ENCODE results near the gene IFI35.

IFI35 gene

DNA sequence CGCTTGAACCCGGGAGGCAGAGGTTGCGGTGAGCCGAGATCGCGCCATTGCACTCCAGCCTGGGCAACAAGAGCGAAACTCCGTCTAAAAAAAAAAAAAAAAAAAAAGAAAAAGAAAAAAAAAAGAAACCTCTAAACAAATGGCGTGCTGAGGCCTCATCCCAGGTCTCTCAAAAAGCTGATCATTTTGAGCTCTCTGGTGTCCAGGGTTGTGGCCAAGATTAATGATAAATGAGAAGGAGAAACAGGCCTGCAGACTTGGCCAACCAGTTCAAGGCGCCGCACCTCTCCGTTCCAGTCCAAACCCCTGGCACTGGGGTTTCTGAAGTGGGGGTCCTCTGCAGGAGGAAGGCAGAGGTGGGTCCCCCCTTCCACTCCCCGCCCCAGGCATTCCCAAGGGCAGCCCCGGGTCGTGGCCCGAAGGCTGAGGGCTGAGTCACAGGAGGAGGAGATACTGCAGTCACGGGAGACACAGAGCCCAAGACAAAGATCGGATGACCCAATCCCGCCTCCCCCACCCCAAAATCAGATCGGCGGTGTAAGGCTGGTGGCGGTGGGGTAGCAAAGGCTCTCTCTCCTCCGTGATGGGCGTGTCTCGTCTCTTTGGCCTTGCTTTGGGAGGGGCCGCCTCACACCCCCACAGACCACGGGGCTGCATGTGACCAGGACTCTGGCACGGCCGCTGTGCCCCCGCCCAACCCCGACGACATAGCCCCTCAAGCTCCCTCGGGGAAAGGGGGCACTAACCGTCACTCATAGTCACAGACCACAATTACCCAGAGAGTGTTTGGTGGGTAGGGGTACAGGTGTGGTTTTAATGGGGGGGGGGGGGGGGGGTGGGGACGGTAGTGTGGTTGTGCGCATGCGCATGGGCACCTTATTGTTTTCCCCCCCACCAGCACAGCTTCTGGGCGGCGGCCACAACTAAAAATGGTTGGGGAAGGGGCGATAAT is 14.5 kb downstream of the IFI35 start:
- TF ChIP-seq, protein P1, sequence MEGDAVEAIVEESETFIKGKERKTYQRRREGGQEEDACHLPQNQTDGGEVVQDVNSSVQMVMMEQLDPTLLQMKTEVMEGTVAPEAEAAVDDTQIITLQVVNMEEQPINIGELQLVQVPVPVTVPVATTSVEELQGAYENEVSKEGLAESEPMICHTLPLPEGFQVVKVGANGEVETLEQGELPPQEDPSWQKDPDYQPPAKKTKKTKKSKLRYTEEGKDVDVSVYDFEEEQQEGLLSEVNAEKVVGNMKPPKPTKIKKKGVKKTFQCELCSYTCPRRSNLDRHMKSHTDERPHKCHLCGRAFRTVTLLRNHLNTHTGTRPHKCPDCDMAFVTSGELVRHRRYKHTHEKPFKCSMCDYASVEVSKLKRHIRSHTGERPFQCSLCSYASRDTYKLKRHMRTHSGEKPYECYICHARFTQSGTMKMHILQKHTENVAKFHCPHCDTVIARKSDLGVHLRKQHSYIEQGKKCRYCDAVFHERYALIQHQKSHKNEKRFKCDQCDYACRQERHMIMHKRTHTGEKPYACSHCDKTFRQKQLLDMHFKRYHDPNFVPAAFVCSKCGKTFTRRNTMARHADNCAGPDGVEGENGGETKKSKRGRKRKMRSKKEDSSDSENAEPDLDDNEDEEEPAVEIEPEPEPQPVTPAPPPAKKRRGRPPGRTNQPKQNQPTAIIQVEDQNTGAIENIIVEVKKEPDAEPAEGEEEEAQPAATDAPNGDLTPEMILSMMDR (IDR thresholded peaks at IDR 0.05; ENCODE audit: low read depth, low read length), result no peak
- peak overlapping the region; percentile 97 for H3K4me3 ChIP-seq (ENCODE audit: low read depth, low read length)

DNA sequence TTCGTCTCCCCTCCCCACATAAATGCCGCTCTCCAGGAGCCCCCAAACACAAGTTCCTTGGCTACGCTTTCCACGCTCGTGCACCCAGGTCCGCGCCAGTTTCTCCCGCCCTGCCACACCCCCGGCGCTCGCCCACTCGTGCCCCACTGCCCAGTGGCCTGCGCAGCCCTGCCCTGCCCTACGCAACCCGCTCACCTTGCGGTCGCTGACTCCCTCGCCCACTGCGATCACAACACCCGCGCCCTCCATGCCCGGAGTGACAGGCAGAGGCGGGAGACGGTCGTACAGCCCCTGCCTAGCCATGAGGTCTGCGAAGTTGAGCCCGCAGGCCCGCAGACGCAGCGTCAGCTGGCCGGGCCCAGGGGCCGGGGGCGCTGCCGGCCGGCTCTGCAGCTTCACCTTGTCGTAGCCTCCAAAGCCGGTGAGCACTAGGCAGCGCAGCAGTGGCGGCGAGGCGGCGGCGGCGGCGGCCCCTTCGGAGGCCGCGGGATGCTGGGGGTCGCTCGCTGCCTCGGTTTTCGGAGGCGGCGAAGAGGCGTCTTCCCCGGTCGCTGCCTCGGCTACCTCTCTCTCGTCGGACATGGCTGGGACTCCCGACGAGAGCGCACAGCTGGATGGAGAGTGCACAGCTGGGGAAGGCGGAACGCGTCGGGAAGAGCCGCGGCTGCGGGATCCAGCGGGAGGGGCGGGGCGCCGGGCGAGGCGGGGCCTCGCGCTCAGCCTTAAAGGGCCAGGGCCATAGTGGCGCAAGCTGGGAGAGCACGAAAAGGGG is 15.3 kb downstream of the IFI35 start, which contains the start of gene VAT1:
VAT1 (minus strand) TSS at position 645 of the 772 bp plus-strand sequence; CDS start at position 582, 63 bp downstream.
- peak within 1 kb of the TSS; percentile 97 for H3K4me3 ChIP-seq (ENCODE audit: low read depth, low read length)
- TF ChIP-seq, protein P1 (IDR thresholded peaks at IDR 0.05; ENCODE audit: low read depth, low read length), result no peak

DNA sequence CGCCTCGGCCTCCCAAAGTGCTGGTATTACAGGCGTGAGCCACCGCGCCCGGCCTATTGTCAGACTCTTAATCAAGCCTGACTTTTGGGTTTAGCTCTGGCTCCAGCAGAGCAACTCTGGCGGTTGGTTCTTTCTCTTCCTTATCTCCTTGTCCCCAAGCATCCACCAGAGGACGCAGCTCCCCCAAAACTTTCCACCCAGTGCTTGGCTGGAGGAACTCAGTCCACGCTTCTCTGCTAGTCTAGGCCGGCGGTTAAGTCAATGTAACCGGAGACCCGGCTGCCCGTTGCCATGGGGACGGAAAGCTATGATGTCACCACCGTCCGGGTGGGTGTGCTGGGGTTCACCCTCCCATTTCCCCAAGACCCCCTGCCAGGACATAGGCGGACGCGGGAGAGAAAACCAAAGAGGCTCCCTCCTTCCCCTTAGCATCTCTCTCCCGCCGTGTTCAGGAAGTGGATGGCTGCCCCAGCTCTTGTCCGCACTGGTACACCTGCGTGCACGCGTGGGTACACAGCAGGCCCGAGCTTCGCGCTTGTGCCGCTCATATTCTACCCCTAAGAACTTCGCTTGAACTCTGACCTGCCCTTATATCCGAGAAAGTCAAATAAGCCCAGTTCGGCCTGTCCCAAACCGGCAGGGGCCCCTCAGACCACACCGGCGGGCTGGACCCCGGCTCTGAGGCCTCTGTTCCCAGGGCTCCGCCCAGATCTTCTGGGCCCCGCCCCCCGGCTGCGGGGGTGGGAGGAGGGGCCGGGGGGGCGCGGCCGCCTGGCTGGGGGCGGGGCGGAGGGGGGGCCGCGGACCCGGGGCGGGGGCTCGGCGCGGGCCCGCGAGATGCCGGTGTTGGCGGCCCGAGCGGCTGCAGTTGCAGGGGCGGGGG is 18.1 kb downstream of the IFI35 start, which contains the start of gene RND2:
RND2 (plus strand) TSS at position 825 of the 883 bp plus-strand sequence. CDS start 117 bp downstream, outside the sequence.
- H3K4me3 ChIP-seq (ENCODE audit: low read depth, low read length), result peak within 1 kb of the TSS; percentile 64
- TF ChIP-seq, protein P1 (IDR thresholded peaks at IDR 0.05; ENCODE audit: low read depth, low read length), result peak; percentile 92

DNA sequence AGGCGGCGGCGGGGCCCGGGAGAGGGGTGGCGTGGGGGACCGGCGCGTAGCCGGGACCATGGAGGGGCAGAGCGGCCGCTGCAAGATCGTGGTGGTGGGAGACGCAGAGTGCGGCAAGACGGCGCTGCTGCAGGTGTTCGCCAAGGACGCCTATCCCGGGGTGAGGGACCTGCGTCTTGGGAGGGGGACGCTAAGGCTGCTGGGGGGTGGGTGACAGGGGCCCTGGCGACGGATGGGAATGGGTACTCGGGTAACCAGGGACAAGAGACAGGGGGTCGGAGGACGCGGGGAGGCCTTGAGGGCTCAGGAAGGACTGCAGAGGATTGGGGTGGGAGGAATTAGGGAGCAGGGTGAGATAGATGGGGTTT is 18.7 kb downstream of the IFI35 start:
- TF ChIP-seq, protein P1 (IDR thresholded peaks at IDR 0.05; ENCODE audit: low read depth, low read length), result no peak
- H3K4me3 ChIP-seq (ENCODE audit: low read depth, low read length), result peak overlapping the region; percentile 39

DNA sequence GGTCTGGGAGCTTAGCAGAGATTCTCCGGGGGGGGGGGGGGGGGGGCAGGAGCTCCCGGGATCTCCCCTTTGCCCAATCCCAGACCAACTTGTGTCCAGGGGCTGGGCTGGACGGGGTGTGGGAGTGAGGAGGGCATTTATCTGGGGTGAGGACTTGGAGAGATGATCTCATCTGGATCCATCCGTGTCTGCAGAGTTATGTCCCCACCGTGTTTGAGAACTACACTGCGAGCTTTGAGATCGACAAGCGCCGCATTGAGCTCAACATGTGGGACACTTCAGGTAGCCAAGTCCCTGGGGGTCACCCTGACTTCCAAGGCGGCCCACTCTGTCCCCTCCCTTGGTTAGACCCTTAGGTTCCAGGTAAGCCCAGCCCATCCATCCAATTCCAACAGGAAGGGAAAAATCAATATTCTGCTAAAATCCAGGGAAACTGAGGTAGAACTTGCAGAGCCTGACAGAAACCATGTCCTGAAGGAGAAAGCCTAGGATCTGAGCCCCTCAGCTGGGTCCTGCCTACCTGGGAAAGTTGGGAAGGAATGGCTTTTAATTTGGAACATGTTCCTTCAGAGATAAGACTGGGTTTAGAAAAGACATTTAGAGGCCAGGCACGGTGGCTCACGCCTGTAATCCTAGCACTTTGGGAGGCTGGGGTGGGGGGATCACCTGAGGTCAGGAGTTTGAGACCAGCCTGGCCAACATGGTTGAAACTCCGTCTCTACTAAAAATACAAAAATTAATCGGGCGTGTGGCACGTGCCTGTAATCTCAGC is 19.4 kb downstream of the IFI35 start:
- H3K4me3 ChIP-seq (ENCODE audit: low read depth, low read length), result no peak overlapping the region

More for the DNA sequence above, 19.4 kb downstream of the IFI35 start:
- TF ChIP-seq, protein P1 (IDR thresholded peaks at IDR 0.05; ENCODE audit: low read depth, low read length), result no peak
